H9 (cell line): ENCODE data around the gene VSTM4. TPM values are rescaled to one million over a fixed set of nuclear protein-coding genes. Genes with fewer than 3 reads are reported as not detected.

Experiments used
- DNase-seq: peaks from one replicate; pipeline ENCODE4 v3.0.0-alpha.2; 2017
- H2AFZ ChIP-seq: one replicate; pipeline ENCODE4 v1.6.1; 2013; ENCODE audit warnings: mild to moderate bottlenecking, low read length, control low read depth, moderate library complexity
- H2AK5ac ChIP-seq: 2 replicates; pipeline ENCODE4 v1.6.1; 2013; ENCODE audit warnings: low read length, control low read depth, mixed read lengths; ENCODE audit not compliant: insufficient read length
- H2BK120ac ChIP-seq: one replicate; pipeline ENCODE4 v1.6.1; 2013; ENCODE audit warnings: low read depth, mild to moderate bottlenecking, low read length, control low read depth, inconsistent platforms; ENCODE audit not compliant: poor library complexity, severe bottlenecking
- H2BK12ac ChIP-seq: 2 replicates; pipeline ENCODE4 v1.6.1; 2013; ENCODE audit warnings: low read length, control low read depth, mixed read lengths, low read depth; ENCODE audit not compliant: insufficient read length
- H2BK15ac ChIP-seq: 2 replicates; pipeline ENCODE4 v1.6.1; 2013; ENCODE audit warnings: low read depth, low read length, control low read depth
- H2BK20ac ChIP-seq: one replicate; pipeline ENCODE4 v1.6.1; 2013; ENCODE audit warnings: low read depth, mild to moderate bottlenecking, low read length, control low read depth, inconsistent platforms; ENCODE audit not compliant: poor library complexity, severe bottlenecking
- H2BK5ac ChIP-seq: 2 replicates; pipeline ENCODE4 v1.6.1; 2013; ENCODE audit warnings: low read length, control low read depth, mixed read lengths; ENCODE audit not compliant: insufficient read length
- H3K14ac ChIP-seq: 2 replicates; pipeline ENCODE4 v1.6.1; 2013; ENCODE audit warnings: low read length, control low read depth; ENCODE audit not compliant: insufficient read depth
- H3K18ac ChIP-seq: 2 replicates; pipeline ENCODE4 v1.6.1; 2013; ENCODE audit warnings: low read depth, mild to moderate bottlenecking, mixed read lengths, low read length, control low read depth; ENCODE audit not compliant: insufficient read length
- H3K23ac ChIP-seq: 2 replicates; pipeline ENCODE4 v1.6.1; 2013; ENCODE audit warnings: low read length, control low read depth, mixed read lengths, low read depth; ENCODE audit not compliant: insufficient read length
- H3K23me2 ChIP-seq: 2 replicates; pipeline ENCODE4 v1.6.1; 2013; ENCODE audit warnings: low read depth, mild to moderate bottlenecking, mixed read lengths, low read length, control low read depth; ENCODE audit not compliant: insufficient read length, poor library complexity, severe bottlenecking
- H3K27ac ChIP-seq: 2 replicates; pipeline ENCODE4 v1.5.1; 2013; ENCODE audit warnings: low read length, control low read depth, mixed read lengths, low read depth; ENCODE audit not compliant: insufficient read length
- H3K27me3 ChIP-seq: 2 replicates; pipeline ENCODE4 v1.6.1; 2013; ENCODE audit warnings: low read length, control low read depth, inconsistent platforms; ENCODE audit not compliant: insufficient read depth
- H3K4ac ChIP-seq: 2 replicates; pipeline ENCODE4 v1.6.1; 2013; ENCODE audit warnings: low read depth, mild to moderate bottlenecking, control low read depth, inconsistent platforms, low read length, moderate library complexity
- H3K4me1 ChIP-seq: 2 replicates; pipeline ENCODE4 v1.6.1; 2013; ENCODE audit warnings: low read length, control low read depth, inconsistent platforms; ENCODE audit not compliant: insufficient read depth
- H3K4me2 ChIP-seq: 2 replicates; pipeline ENCODE4 v1.6.1; 2013; ENCODE audit warnings: low read length, control low read depth, mixed read lengths; ENCODE audit not compliant: insufficient read length, insufficient read depth
- H3K56ac ChIP-seq: 2 replicates; pipeline ENCODE4 v1.6.1; 2013; ENCODE audit warnings: low read depth, mild to moderate bottlenecking, mixed read lengths, low read length, control low read depth; ENCODE audit not compliant: insufficient read length
- H3K79me1 ChIP-seq: 2 replicates; pipeline ENCODE4 v1.6.1; 2013; ENCODE audit warnings: low read depth, mild to moderate bottlenecking, moderate library complexity, low read length, control low read depth, inconsistent platforms; ENCODE audit not compliant: insufficient read depth, poor library complexity, severe bottlenecking
- H3K79me2 ChIP-seq: 2 replicates; pipeline ENCODE4 v1.6.1; 2013; ENCODE audit warnings: low read length, control low read depth, inconsistent platforms; ENCODE audit not compliant: insufficient read depth
- H3K9ac ChIP-seq: 2 replicates; pipeline ENCODE4 v1.6.1; 2013; ENCODE audit warnings: low read length, control low read depth, mixed read lengths; ENCODE audit not compliant: insufficient read length; ENCODE audit errors: extremely low read depth
- H3K9me3 ChIP-seq: one replicate; pipeline ENCODE4 v1.6.1; 2013; ENCODE audit warnings: low read depth, low read length, inconsistent platforms; ENCODE audit not compliant: control insufficient read depth
- H3T11ph ChIP-seq: one replicate; pipeline ENCODE4 v1.6.1; 2013; ENCODE audit warnings: mild to moderate bottlenecking, low read length, control low read depth, inconsistent platforms
- H4K20me1 ChIP-seq: one replicate; pipeline ENCODE4 v1.6.1; 2013; ENCODE audit not compliant: control insufficient read depth, insufficient read length, insufficient read depth
- H4K5ac ChIP-seq: 2 replicates; pipeline ENCODE4 v1.6.1; 2013; ENCODE audit warnings: low read depth, mild to moderate bottlenecking, mixed read lengths, low read length, control low read depth; ENCODE audit not compliant: insufficient read length
- H4K8ac ChIP-seq: replicated peaks from 2 replicates; pipeline ENCODE4 v1.6.1; 2013; ENCODE audit warnings: low read length, control low read depth, mixed read lengths, low read depth; ENCODE audit not compliant: insufficient read length
- H4K91ac ChIP-seq: 2 replicates; pipeline ENCODE4 v1.6.1; 2013; ENCODE audit warnings: low read depth, mild to moderate bottlenecking, moderate library complexity, mixed read lengths, low read length, control low read depth; ENCODE audit not compliant: insufficient read length
- H3K27ac Mint-ChIP-seq, 3 experiments: 2 replicates in 2 of 3; 3 replicates in 1 of 3; pipeline ENCODE4 v1.8.0; 2020 to 2021; ENCODE audit warnings: mixed read lengths in 3 of 3, mild to moderate bottlenecking in 1 of 3, moderate library complexity in 1 of 3
- H3K27me3 Mint-ChIP-seq: 2 replicates; pipeline ENCODE4 v1.8.0; 2021; ENCODE audit warnings: low read depth, mild to moderate bottlenecking, moderate library complexity, mixed read lengths
- H3K36me3 Mint-ChIP-seq, 3 experiments: 2 replicates in 2 of 3; 3 replicates in 1 of 3; pipeline ENCODE4 v1.8.0; 2020 to 2021; ENCODE audit warnings: low read depth in 3 of 3, mixed read lengths in 3 of 3; ENCODE audit not compliant: insufficient read depth in 1 of 3
- H3K4me1 Mint-ChIP-seq, 2 experiments: 2 replicates each; pipeline ENCODE4 v1.8.0; 2020; ENCODE audit warnings: mixed read lengths in 2 of 2
- H3K4me3 Mint-ChIP-seq, 2 experiments: 2 replicates in 1 of 2; 3 replicates in 1 of 2; pipeline ENCODE4 v1.8.0; 2020 to 2021; ENCODE audit warnings: mild to moderate bottlenecking in 2 of 2, mixed read lengths in 2 of 2, moderate library complexity in 1 of 2
- H3K9me3 Mint-ChIP-seq, 2 experiments: 2 replicates in 1 of 2; 3 replicates in 1 of 2; pipeline ENCODE4 v1.8.0; 2020; ENCODE audit warnings: mild to moderate bottlenecking in 2 of 2, mixed read lengths in 2 of 2, moderate library complexity in 1 of 2
- WGBS: extraction: QIAGEN DNeasy Blood & Tissue Kit; methylation state at CpG from one replicate; pipeline ENCODE4 v1.1.7; 2013; ENCODE audit warnings: missing lambda C conversion rate, low lambda C conversion rate, mixed read lengths; ENCODE audit not compliant: insufficient read length; ENCODE audit errors: extremely low coverage; 5-methylcytosine and 5-hydroxymethylcytosine counted together
- total RNA-seq: library from RNA; stranded (reverse); gene quantifications from 2 replicates; pipeline ENCODE4 v1.2.1, GENCODE V29; 2021
- TF ChIP-seq, protein P1 (sequence below): fragments of 200-600 bp; sonication (generic); conservative IDR thresholded peaks from 3 replicates; pipeline ENCODE4 v1.8.0; 2021; ENCODE audit warnings: antibody characterized with exemption, mild to moderate bottlenecking

Gene VSTM4
- total RNA-seq, 1 experiment from 2014 or later = 0.44 TPM

DNA sequence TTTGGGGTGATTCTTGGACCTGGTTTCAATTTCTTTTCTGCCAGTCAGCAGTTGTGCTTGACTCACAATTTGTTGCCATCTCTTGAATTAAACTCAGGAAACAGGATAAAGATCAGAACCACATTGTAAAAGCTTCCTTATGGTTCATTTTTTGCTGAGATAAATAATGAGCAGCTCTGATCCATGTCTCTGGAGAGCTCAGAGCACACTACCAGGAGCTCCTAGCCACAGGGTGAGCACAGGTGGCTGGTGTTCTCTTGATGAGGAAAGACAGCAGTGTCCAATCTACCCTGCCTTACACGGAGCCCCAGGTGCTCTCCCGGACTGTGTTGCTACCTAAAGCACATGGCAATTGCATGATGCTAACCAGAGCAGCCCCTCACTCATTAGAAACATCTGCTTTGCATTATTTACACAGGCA is 35.7 kb upstream of the VSTM4 start:
- no peak overlapping the region for H2BK12ac ChIP-seq
- H2BK5ac ChIP-seq = no peak overlapping the region
- H3K36me3 Mint-ChIP-seq = peaks cover 0 to 6% (median 4%) of the 10 kb centered on the region in 3 experiments; a peak in 5 of 7 replicates
- H3K27ac Mint-ChIP-seq = no peak overlapping the region
- no peak overlapping the region for H3K27ac ChIP-seq
- no peak overlapping the region for H4K5ac ChIP-seq
- no peak overlapping the region for H3K23ac ChIP-seq
- H3K18ac ChIP-seq = no peak overlapping the region
- WGBS = no CpG with 5 or more reads among the region's 2 CpGs
- TF ChIP-seq, protein P1, sequence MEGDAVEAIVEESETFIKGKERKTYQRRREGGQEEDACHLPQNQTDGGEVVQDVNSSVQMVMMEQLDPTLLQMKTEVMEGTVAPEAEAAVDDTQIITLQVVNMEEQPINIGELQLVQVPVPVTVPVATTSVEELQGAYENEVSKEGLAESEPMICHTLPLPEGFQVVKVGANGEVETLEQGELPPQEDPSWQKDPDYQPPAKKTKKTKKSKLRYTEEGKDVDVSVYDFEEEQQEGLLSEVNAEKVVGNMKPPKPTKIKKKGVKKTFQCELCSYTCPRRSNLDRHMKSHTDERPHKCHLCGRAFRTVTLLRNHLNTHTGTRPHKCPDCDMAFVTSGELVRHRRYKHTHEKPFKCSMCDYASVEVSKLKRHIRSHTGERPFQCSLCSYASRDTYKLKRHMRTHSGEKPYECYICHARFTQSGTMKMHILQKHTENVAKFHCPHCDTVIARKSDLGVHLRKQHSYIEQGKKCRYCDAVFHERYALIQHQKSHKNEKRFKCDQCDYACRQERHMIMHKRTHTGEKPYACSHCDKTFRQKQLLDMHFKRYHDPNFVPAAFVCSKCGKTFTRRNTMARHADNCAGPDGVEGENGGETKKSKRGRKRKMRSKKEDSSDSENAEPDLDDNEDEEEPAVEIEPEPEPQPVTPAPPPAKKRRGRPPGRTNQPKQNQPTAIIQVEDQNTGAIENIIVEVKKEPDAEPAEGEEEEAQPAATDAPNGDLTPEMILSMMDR = no peak
- no peaks in the 10 kb centered on the region for H3K9me3 ChIP-seq
- no peak overlapping the region for H2AK5ac ChIP-seq
- H2AFZ ChIP-seq = no peak overlapping the region
- no peak for DNase-seq
- no peak overlapping the region for H4K8ac ChIP-seq
- no peak overlapping the region for H3T11ph ChIP-seq
- no peak overlapping the region for H3K56ac ChIP-seq
- no peaks in the 10 kb centered on the region for H3K79me1 ChIP-seq
- no peaks in the 10 kb centered on the region for H3K4me1 ChIP-seq
- H3K4me1 Mint-ChIP-seq = no peaks in the 10 kb centered on the region; a peak in 2 of 4 replicates
- no peak overlapping the region for H2BK120ac ChIP-seq
- H4K20me1 ChIP-seq = no peaks in the 10 kb centered on the region
- no peak overlapping the region for H3K4me2 ChIP-seq
- H4K91ac ChIP-seq = no peak overlapping the region
- no peak overlapping the region for H3K9ac ChIP-seq
- H3K27me3 ChIP-seq = no peaks in the 10 kb centered on the region
- H3K4ac ChIP-seq = no peak overlapping the region
- H3K4me3 Mint-ChIP-seq = no peak overlapping the region
- peaks cover 9 to 10% of the 10 kb centered on the region in 2 experiments for H3K9me3 Mint-ChIP-seq
- H3K14ac ChIP-seq = no peak overlapping the region
- peaks cover 4% of the 10 kb centered on the region for H3K27me3 Mint-ChIP-seq
- H3K23me2 ChIP-seq = no peaks in the 10 kb centered on the region
- H2BK15ac ChIP-seq = no peak overlapping the region
- no peak overlapping the region for H2BK20ac ChIP-seq
- H3K79me2 ChIP-seq = no peaks in the 10 kb centered on the region
